Stomach (tissue), 4 donors: ENCODE measurements around the gene RNF141.

Experiments used
- CTCF ChIP-seq, 7 experiments: fragments of 450-650 bp in 4 of 7; fragments of 200-600 bp in 3 of 7; sonication (generic) in 3 of 7; IDR thresholded peaks; one replicate each; pipeline ENCODE4 v1.5.1; 2016 to 2019; ENCODE audit warnings: antibody characterized with exemption in 7 of 7, control low read depth in 2 of 7, mild to moderate bottlenecking in 1 of 7
- EP300 ChIP-seq: sonication (generic); formaldehyde crosslinking; IDR thresholded peaks from one replicate; pipeline ENCODE4 v1.6.1; 2017; ENCODE audit warnings: antibody characterized with exemption
- POLR2A ChIP-seq, 4 donors: fragments of 450-650 bp; IDR thresholded peaks; one replicate each; pipeline ENCODE4 v1.6.1; 2016; ENCODE audit warnings: antibody characterized with exemption in 4 of 4, control low read depth in 2 of 4, mild to moderate bottlenecking in 1 of 4, moderate library complexity in 1 of 4
- POLR2AphosphoS5 ChIP-seq, 3 donors: sonication (generic); formaldehyde crosslinking; IDR thresholded peaks; one replicate each; pipeline ENCODE4 v1.6.1; 2016; ENCODE audit warnings: antibody characterized with exemption in 3 of 3

- no peak for TF ChIP-seq EP300
- no peak for TF ChIP-seq CTCF (IDR thresholded peaks at IDR 0.05)
- no peak for TF ChIP-seq POLR2A (IDR thresholded peaks at IDR 0.05)
- no peak for TF ChIP-seq POLR2AphosphoS5 (IDR thresholded peaks at IDR 0.05)
Measured at GRCh38 chr11:10506008-10506370, 35.0 kb downstream of the RNF141 start.
